DND-41 (cell line): ENCODE data around the gene GBA2.

ENCODE experiments used
- ATAC-seq: fragments of 200-7000 bp; cut with Tn5 transposase; 3 replicates; pipeline ENCODE4 v1.9.1; 2021; ENCODE audit warnings: low read depth; ENCODE audit not compliant: insufficient read depth
- DNase-seq: peaks from one replicate; pipeline ENCODE4 v3.0.0-alpha.2; 2020
- H2AFZ ChIP-seq: 2 replicates; pipeline ENCODE4 v1.6.0; 2012; ENCODE audit warnings: low read depth, low read length
- H3K27ac ChIP-seq: 2 replicates; pipeline ENCODE4 v1.5.1; 2012; ENCODE audit warnings: low read length, inconsistent platforms
- H3K27me3 ChIP-seq: fragments of 200-600 bp; sonication (generic); 2 replicates; pipeline ENCODE4 v1.6.0; 2012; ENCODE audit warnings: low read length, mild to moderate bottlenecking, inconsistent platforms; ENCODE audit not compliant: insufficient read depth, poor library complexity
- H3K36me3 ChIP-seq: 2 replicates; pipeline ENCODE4 v1.5.1; 2012; ENCODE audit warnings: low read length, inconsistent platforms; ENCODE audit not compliant: insufficient read depth
- H3K4me1 ChIP-seq: 2 replicates; pipeline ENCODE4 v1.5.1; 2012; ENCODE audit warnings: mild to moderate bottlenecking, low read length; ENCODE audit not compliant: insufficient read depth
- H3K4me2 ChIP-seq: 2 replicates; pipeline ENCODE4 v1.6.0; 2012; ENCODE audit warnings: mild to moderate bottlenecking, moderate library complexity, low read length, inconsistent platforms; ENCODE audit not compliant: insufficient read depth
- H3K4me3 ChIP-seq, 2 experiments: fragments of 200-600 bp in 1 of 2; shearing (Covaris generic) in 1 of 2; 2 replicates each; pipeline ENCODE4 v1.5.1; 2012 to 2016; ENCODE audit warnings: inconsistent platforms in 2 of 2, low read length in 2 of 2, mild to moderate bottlenecking in 2 of 2, low read depth in 1 of 2, moderate library complexity in 1 of 2
- H3K79me2 ChIP-seq: 2 replicates; pipeline ENCODE4 v1.6.0; 2012; ENCODE audit warnings: low read length, inconsistent platforms; ENCODE audit not compliant: insufficient read depth
- H3K9ac ChIP-seq: 2 replicates; pipeline ENCODE4 v1.6.0; 2012; ENCODE audit warnings: low read depth, mild to moderate bottlenecking, inconsistent platforms, low read length, moderate library complexity
- H3K9me3 ChIP-seq: 2 replicates; pipeline ENCODE4 v1.5.1; 2012; ENCODE audit warnings: low read length, moderate library complexity, mild to moderate bottlenecking, inconsistent platforms; ENCODE audit not compliant: insufficient read depth, severe bottlenecking
- H4K20me1 ChIP-seq: 2 replicates; pipeline ENCODE4 v1.6.0; 2012; ENCODE audit warnings: low read length; ENCODE audit not compliant: insufficient read depth
- CTCF ChIP-seq: IDR thresholded peaks from 2 replicates; pipeline ENCODE4 v1.5.1; 2012; ENCODE audit warnings: borderline replicate concordance, low read length, moderate library complexity, mild to moderate bottlenecking; ENCODE audit not compliant: poor library complexity, severe bottlenecking; ENCODE audit errors: extremely low read depth
- EZH2 ChIP-seq: IDR thresholded peaks from 3 replicates; pipeline ENCODE4 v1.6.1; 2012; ENCODE audit warnings: borderline replicate concordance, low read depth, mild to moderate bottlenecking, moderate library complexity, low read length, inconsistent platforms; ENCODE audit not compliant: severe bottlenecking

The GBA2 gene

GRCh38 chr9:35729700-35730485, 19.1 kb downstream of the GBA2 start:
- peaks cover 79% of the 10 kb centered on the region for H3K79me2 ChIP-seq
- H3K4me2 ChIP-seq, result peak overlapping the region; percentile 93
- peaks cover 59% of the 10 kb centered on the region for H3K4me1 ChIP-seq
- H4K20me1 ChIP-seq, result peaks cover 51% of the 10 kb centered on the region
- H3K4me3 ChIP-seq, result peak overlapping the region in 1 of 2 experiments; percentile 94; a peak in 2 of 4 replicates
- DNase-seq (peak; percentile 63), ATAC-seq (peak; percentile 23)
- H3K27me3 ChIP-seq, result no peaks in the 10 kb centered on the region
- H3K27ac ChIP-seq, result peak overlapping the region; percentile 76
- H3K36me3 ChIP-seq, result peaks cover 40% of the 10 kb centered on the region
- H3K9ac ChIP-seq, result peak overlapping the region; percentile 74
- TF ChIP-seq CTCF (peak; percentile 73), EZH2 (no peak)
- no peak overlapping the region for H2AFZ ChIP-seq
- H3K9me3 ChIP-seq, result no peaks in the 10 kb centered on the region

GRCh38 chr9:35729101-35729500, 19.9 kb downstream of the GBA2 start:
- DNase-seq, result no peak
- peak overlapping the region; percentile 55 for H3K27ac ChIP-seq

DNA sequence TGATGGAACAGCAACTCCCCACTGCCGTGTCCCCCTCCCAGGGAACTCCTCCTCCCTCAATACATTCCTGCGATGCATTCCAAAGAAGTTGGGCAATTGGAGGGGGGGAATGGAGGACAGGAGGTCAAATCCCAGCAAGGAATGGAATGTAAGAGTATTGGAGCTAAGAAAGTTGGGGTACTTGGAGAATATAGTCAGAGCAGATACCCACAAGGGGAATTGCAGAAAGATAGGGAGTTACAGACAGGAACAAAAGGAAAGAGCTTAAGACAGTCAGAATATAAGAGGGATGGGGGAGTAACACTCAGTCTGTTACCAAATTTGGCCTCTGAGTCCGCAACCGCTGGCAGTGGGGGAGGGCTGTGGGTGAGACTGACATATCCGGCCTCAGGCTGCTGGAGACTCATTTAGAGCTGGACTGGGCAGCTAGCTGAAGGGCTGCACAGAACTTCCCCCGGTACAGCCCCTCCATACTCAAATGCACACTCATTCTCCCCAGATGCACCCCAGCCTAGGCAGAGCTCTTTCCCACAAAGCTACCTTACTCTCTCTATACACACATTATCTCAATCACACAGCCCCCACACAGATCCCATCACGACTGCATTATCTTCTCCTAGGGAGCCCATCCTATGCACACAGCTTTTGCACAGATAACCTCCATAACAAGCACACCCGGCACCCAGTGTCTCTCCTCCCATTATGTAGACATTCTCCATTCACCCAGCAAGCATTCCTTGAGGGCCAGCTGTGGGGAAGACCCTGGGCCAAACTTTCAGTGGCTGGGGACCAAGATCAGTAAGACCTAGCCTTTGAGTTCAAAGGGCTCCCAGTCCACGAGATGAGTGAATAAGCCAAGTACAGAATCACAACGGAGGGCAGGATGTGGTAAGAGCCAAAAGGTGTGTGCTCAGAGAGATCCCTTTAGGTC, 20.7 kb downstream of the GBA2 start:
- Histone ChIP-seq H3K4me3 (peak overlapping the region in 1 of 2 experiments; percentile 37; a peak in 1 of 4 replicates), H4K20me1 (peaks cover 51% of the 10 kb centered on the region), H3K4me2 (peak overlapping the region; percentile 93), H3K27me3 (no peaks in the 10 kb centered on the region), H3K36me3 (peaks cover 54% of the 10 kb centered on the region), H3K79me2 (peaks cover 74% of the 10 kb centered on the region), H3K9me3 (no peaks in the 10 kb centered on the region), H3K27ac (peak overlapping the region; percentile 36), H2AFZ (no peak overlapping the region), H3K4me1 (peaks cover 50% of the 10 kb centered on the region), H3K9ac (no peak overlapping the region; the same call in 1 of the 2 replicates)
- no peak for TF ChIP-seq EZH2
- TF ChIP-seq CTCF, result no peak
- DNase-seq (peak; percentile 47), ATAC-seq (peak; percentile 17; the same call in 1 of the 3 replicates)

More at GRCh38 chr9:35729101-35729500, 19.9 kb downstream of the GBA2 start:
- peaks cover 79% of the 10 kb centered on the region for H3K79me2 ChIP-seq
- no peak overlapping the region; the same call in 1 of the 2 replicates for H3K9ac ChIP-seq
- peaks cover 51% of the 10 kb centered on the region for H4K20me1 ChIP-seq
- TF ChIP-seq CTCF (no peak), EZH2 (no peak)
- peak overlapping the region; percentile 93 for H3K4me2 ChIP-seq
- H2AFZ ChIP-seq, result no peak overlapping the region
- H3K36me3 ChIP-seq, result peaks cover 46% of the 10 kb centered on the region
- H3K9me3 ChIP-seq, result no peaks in the 10 kb centered on the region
- H3K4me1 ChIP-seq, result peaks cover 58% of the 10 kb centered on the region
- no peaks in the 10 kb centered on the region for H3K27me3 ChIP-seq
- peak overlapping the region in 1 of 2 experiments; percentile 94; a peak in 2 of 4 replicates for H3K4me3 ChIP-seq
- no peak for ATAC-seq
